DOHH2 (cell line): Measurements from ENCODE around the gene SBK2.

Experiments
- CTCF ChIP-seq: fragments of 200-600 bp; sonication (generic); IDR thresholded peaks from one replicate; pipeline ENCODE4 v1.5.1; 2014; ENCODE audit warnings: antibody characterized with exemption, mild to moderate bottlenecking, low read depth, low read length; ENCODE audit not compliant: poor library complexity, severe bottlenecking
- EZH2phosphoT487 ChIP-seq: fragments of 200-600 bp; sonication (generic); IDR thresholded peaks from 2 replicates; pipeline ENCODE4 v1.6.1; 2017; ENCODE audit warnings: borderline replicate concordance, mild to moderate bottlenecking, antibody characterized with exemption, low read length, moderate library complexity, mixed read lengths

- TF ChIP-seq CTCF: no peak
- no peak for TF ChIP-seq EZH2phosphoT487
Observed at GRCh38 chr19:55546822-55547614, 10.1 kb upstream of the SBK2 start.
